K562 (cell line): ENCODE data around the gene BAHD1.

Experiments
- ARID3B ChIP-seq: fragments of 250-450 bp; sonication (Bioruptor Pico); IDR thresholded peaks from 2 replicates; pipeline ENCODE4 v1.4.0; 2020; ENCODE audit warnings: borderline replicate concordance
- ATF7 ChIP-seq: fragments of 450-650 bp; IDR thresholded peaks from 2 replicates; pipeline ENCODE4 v1.7.1; 2014; ENCODE audit warnings: mild to moderate bottlenecking, moderate library complexity
- BRF2 ChIP-seq: IDR thresholded peaks from 3 replicates; pipeline ENCODE4 v1.6.1; 2011; ENCODE audit warnings: borderline replicate concordance, mild to moderate bottlenecking; ENCODE audit not compliant: insufficient read length, insufficient read depth
- CHD4 ChIP-seq: fragments of 200-600 bp; sonication (generic); IDR thresholded peaks from 3 replicates; pipeline ENCODE4 v1.6.1; 2012; ENCODE audit warnings: low read depth, mild to moderate bottlenecking, mixed read lengths, low read length, inconsistent platforms; ENCODE audit not compliant: insufficient read depth, insufficient replicate concordance, poor library complexity, severe bottlenecking
- CTCF ChIP-seq, 3 experiments: IDR thresholded peaks in 2 of 3; conservative IDR thresholded peaks in 1 of 3; 2 replicates each; pipeline ENCODE4 v1.5.1; 2011 to 2012; ENCODE audit warnings: low read length in 3 of 3, mild to moderate bottlenecking in 3 of 3, control low read depth in 2 of 3, improper control_type of control experiment in 1 of 3, inconsistent platforms in 1 of 3, low read depth in 1 of 3, mixed read lengths in 1 of 3, moderate library complexity in 1 of 3; ENCODE audit not compliant: insufficient read depth in 2 of 3
- ELK1 ChIP-seq: sonication (generic); formaldehyde crosslinking; IDR thresholded peaks from 2 replicates; pipeline ENCODE4 v1.8.1; 2022; ENCODE audit warnings: missing genetic modification reagents
- FOXK1 ChIP-seq: sonication (generic); formaldehyde crosslinking; IDR thresholded peaks from 2 replicates; pipeline ENCODE4 v1.8.0; 2022; ENCODE audit warnings: missing genetic modification reagents, mild to moderate bottlenecking, borderline replicate concordance
- GTF2A2 ChIP-seq: IDR thresholded peaks from 2 replicates; pipeline ENCODE4 v1.6.1; 2016; ENCODE audit warnings: mild to moderate bottlenecking, missing genetic modification characterization, missing compliant biosample characterization
- NFE2L1 ChIP-seq: fragments of 450-650 bp; IDR thresholded peaks from 2 replicates; pipeline ENCODE4 v1.6.1; 2016; ENCODE audit warnings: missing genetic modification characterization, low read depth, mild to moderate bottlenecking, missing compliant biosample characterization, moderate library complexity, borderline replicate concordance
- NRF1 ChIP-seq, 2 experiments: fragments of 450-650 bp; IDR thresholded peaks in 1 of 2; conservative IDR thresholded peaks in 1 of 2; 2 replicates each; pipeline ENCODE4 v1.6.1; 2014; ENCODE audit warnings: mild to moderate bottlenecking in 2 of 2
- POLR2A ChIP-seq: fragments of 450-650 bp; conservative IDR thresholded peaks from 2 replicates; pipeline ENCODE4 v1.6.1; 2016
- RBBP5 ChIP-seq: fragments of 200-600 bp; sonication (generic); IDR thresholded peaks from 2 replicates; pipeline ENCODE4 v1.6.1; 2012; ENCODE audit warnings: borderline replicate concordance, mild to moderate bottlenecking, low read length, control low read depth, inconsistent platforms; ENCODE audit not compliant: insufficient read depth, poor library complexity, severe bottlenecking
- SP2 ChIP-seq: IDR thresholded peaks from 2 replicates; pipeline ENCODE4 v1.6.1; 2011; ENCODE audit warnings: mild to moderate bottlenecking, low read depth, low read length, moderate library complexity; ENCODE audit not compliant: poor library complexity, severe bottlenecking; ENCODE audit errors: extremely low read depth
- ZNF778 ChIP-seq: fragments of 450-650 bp; formaldehyde crosslinking; IDR thresholded peaks from 2 replicates; pipeline ENCODE4 v1.4.0; 2020; ENCODE audit warnings: mild to moderate bottlenecking, moderate library complexity

- TF ChIP-seq FOXK1 (CRISPR knock-in tag) (no peak), CHD4 (no peak), CTCF (IDR thresholded peaks at IDR 0.05 in 2 of 3, conservative IDR thresholded peaks at IDR 0.05 in 1 of 3; ENCODE audit: insufficient read depth in 2 of 3, low read depth in 1 of 3, low read length in 3 of 3) (no peak), RBBP5 (peak; percentile 62), NRF1 (conservative IDR thresholded peaks at IDR 0.05 in 1 of 2, IDR thresholded peaks at IDR 0.05 in 1 of 2) (peak in 1 of 2 experiments; percentile 29; a peak in 1 of 4 replicates), POLR2A (0 out of 2 replicates have a peak, but pooled peaks have one; percentile 19), ARID3B (CRISPR knock-in tag) (no peak), SP2 (no peak), BRF2 (no peak), NFE2L1 (tag) (no peak), ZNF778 (CRISPR knock-in tag) (no peak), GTF2A2 (tag) (no peak), ATF7 (no peak), ELK1 (CRISPR knock-in tag) (no peak)
Measured at GRCh38 chr15:40471808-40472150, 31.0 kb downstream of the BAHD1 start.
